Measurements from ENCODE around the gene TNIK. TPM values are rescaled to one million over a fixed set of nuclear protein-coding genes. Genes with fewer than 3 reads are reported as not detected.

TNIK gene
- total RNA-seq, 1 donor from 2014 or later = 9.3 TPM

GRCh38 chr3:171351676-171352075, 108.5 kb downstream of the TNIK start:
- Mint-ChIP-seq H3K4me1 (peaks cover 35% of the 10 kb centered on the region), H3K27me3 (ENCODE audit: low read depth) (no peaks in the 10 kb centered on the region), H3K36me3 (no peaks in the 10 kb centered on the region), H3K4me3 (no peak overlapping the region), H3K9me3 (no peaks in the 10 kb centered on the region), H3K27ac (no peak overlapping the region)
- no peak for DNase-seq (ENCODE audit: low spot score in 2 of 2, unreplicated experiment in 2 of 2)
- TF ChIP-seq, protein P1, sequence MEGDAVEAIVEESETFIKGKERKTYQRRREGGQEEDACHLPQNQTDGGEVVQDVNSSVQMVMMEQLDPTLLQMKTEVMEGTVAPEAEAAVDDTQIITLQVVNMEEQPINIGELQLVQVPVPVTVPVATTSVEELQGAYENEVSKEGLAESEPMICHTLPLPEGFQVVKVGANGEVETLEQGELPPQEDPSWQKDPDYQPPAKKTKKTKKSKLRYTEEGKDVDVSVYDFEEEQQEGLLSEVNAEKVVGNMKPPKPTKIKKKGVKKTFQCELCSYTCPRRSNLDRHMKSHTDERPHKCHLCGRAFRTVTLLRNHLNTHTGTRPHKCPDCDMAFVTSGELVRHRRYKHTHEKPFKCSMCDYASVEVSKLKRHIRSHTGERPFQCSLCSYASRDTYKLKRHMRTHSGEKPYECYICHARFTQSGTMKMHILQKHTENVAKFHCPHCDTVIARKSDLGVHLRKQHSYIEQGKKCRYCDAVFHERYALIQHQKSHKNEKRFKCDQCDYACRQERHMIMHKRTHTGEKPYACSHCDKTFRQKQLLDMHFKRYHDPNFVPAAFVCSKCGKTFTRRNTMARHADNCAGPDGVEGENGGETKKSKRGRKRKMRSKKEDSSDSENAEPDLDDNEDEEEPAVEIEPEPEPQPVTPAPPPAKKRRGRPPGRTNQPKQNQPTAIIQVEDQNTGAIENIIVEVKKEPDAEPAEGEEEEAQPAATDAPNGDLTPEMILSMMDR (IDR thresholded peaks at IDR 0.05; ENCODE audit: unreplicated experiment) = no peak

DNA sequence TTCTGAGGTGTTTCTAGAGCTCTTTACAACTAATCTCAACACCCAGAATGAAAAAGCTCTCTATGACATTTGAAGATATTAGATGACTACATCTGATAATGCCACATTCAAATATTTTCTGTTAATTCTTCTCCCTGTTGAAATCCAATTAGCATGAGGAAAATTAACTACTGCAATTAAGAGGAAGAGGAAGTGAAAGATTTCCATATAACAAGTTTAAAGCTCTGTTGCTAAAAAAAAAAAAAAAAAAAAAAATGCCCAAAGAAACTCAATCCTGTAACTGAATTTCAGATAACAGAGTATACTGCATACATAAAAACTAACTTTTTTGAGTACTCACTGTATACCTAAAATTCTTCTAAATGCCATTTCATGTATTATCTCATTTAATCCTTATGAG, 109.8 kb downstream of the TNIK start:
- Mint-ChIP-seq H3K9me3 (no peaks in the 10 kb centered on the region), H3K27me3 (ENCODE audit: low read depth) (no peaks in the 10 kb centered on the region), H3K4me1 (peaks cover 30% of the 10 kb centered on the region), H3K4me3 (no peak overlapping the region), H3K27ac (no peak overlapping the region), H3K36me3 (no peaks in the 10 kb centered on the region)
- TF ChIP-seq, protein P1 (IDR thresholded peaks at IDR 0.05; ENCODE audit: unreplicated experiment) = no peak
- DNase-seq (ENCODE audit: low spot score in 2 of 2, unreplicated experiment in 2 of 2) = no peak

DNA sequence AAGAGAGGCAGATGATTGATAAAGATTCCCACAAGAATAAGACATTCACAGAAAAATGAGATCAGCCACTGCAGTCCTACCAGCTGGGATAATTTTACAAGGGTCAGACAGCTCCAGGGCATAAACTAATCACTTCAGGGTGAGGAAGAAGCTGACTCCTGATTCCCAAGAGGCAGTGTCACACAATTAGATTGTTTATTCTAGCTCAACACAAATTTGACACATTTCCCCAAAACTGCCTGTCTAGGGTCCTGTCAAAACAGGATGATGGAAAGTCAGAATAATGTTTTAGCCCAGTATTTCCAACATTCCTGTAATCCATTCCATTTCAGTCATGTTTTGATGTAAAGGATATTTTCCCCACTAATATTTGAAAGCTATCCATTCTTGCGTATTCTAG, 110.8 kb downstream of the TNIK start:
- Mint-ChIP-seq H3K4me3 (no peak overlapping the region), H3K4me1 (peaks cover 22% of the 10 kb centered on the region), H3K36me3 (no peaks in the 10 kb centered on the region), H3K27me3 (ENCODE audit: low read depth) (no peaks in the 10 kb centered on the region), H3K9me3 (no peaks in the 10 kb centered on the region), H3K27ac (no peak overlapping the region)
- TF ChIP-seq, protein P1 (IDR thresholded peaks at IDR 0.05; ENCODE audit: unreplicated experiment) = no peak
- DNase-seq (ENCODE audit: low spot score in 2 of 2, unreplicated experiment in 2 of 2) = no peak

GRCh38 chr3:171348121-171348520, 112.1 kb downstream of the TNIK start:
- TF ChIP-seq, protein P1 (IDR thresholded peaks at IDR 0.05; ENCODE audit: unreplicated experiment) = no peak
- no peaks in the 10 kb centered on the region for H3K9me3 Mint-ChIP-seq
- H3K4me1 Mint-ChIP-seq = peaks cover 22% of the 10 kb centered on the region
- no peaks in the 10 kb centered on the region for H3K36me3 Mint-ChIP-seq
- no peak for DNase-seq (ENCODE audit: low spot score in 2 of 2, unreplicated experiment in 2 of 2)
- H3K4me3 Mint-ChIP-seq = no peak overlapping the region
- H3K27me3 Mint-ChIP-seq (ENCODE audit: low read depth) = no peaks in the 10 kb centered on the region
- H3K27ac Mint-ChIP-seq = no peak overlapping the region

GRCh38 chr3:171347301-171348039, 112.7 kb downstream of the TNIK start:
- TF ChIP-seq, protein P1 (IDR thresholded peaks at IDR 0.05; ENCODE audit: unreplicated experiment) = no peak
- H3K4me3 Mint-ChIP-seq = no peak overlapping the region
- no peak for DNase-seq (ENCODE audit: low spot score in 2 of 2, unreplicated experiment in 2 of 2)
- peaks cover 4% of the 10 kb centered on the region for H3K9me3 Mint-ChIP-seq
- H3K4me1 Mint-ChIP-seq = peaks cover 22% of the 10 kb centered on the region
- no peak overlapping the region for H3K27ac Mint-ChIP-seq
- no peaks in the 10 kb centered on the region for H3K36me3 Mint-ChIP-seq
- H3K27me3 Mint-ChIP-seq (ENCODE audit: low read depth) = no peaks in the 10 kb centered on the region

Data from mesothelial cell of epicardium (in vitro differentiated cells).